ENCODE measurements around the gene LGALS1. TPM values are rescaled to one million over a fixed set of nuclear protein-coding genes. Genes with fewer than 3 reads are reported as not detected.
"Not testable (repeated sequence)": the region's sequence is repeated elsewhere in the genome, so short reads cannot be mapped to it uniquely, and the experiment has no call there.

LGALS1 gene
- total RNA-seq, 1 donor from 2014 or later, result 50.7 TPM

- no peak for TF ChIP-seq CTCF (IDR thresholded peaks at IDR 0.05; ENCODE audit: partially characterized antibody, unreplicated experiment)
- Mint-ChIP-seq H3K27me3 (ENCODE audit: unreplicated experiment) (peaks cover 9% of the 10 kb centered on the region), H3K4me1 (ENCODE audit: low read depth, unreplicated experiment) (peaks cover 8% of the 10 kb centered on the region), H3K4me3 (ENCODE audit: unreplicated experiment) (no peak overlapping the region), H3K27ac (ENCODE audit: unreplicated experiment) (no peak overlapping the region), H3K36me3 (ENCODE audit: unreplicated experiment) (no peaks in the 10 kb centered on the region), H3K9me3 (ENCODE audit: unreplicated experiment) (peaks cover 8% of the 10 kb centered on the region)
- no peak for DNase-seq
These were observed 20.2 kb upstream of the LGALS1 start for GRCh38 chr22:37655252-37655563.

GRCh38 chr22:37656583-37656982 lies 18.9 kb upstream of the LGALS1 start:
- DNase-seq; H3K27ac Mint-ChIP-seq (ENCODE audit: unreplicated experiment); H3K36me3 Mint-ChIP-seq (ENCODE audit: unreplicated experiment): not testable (repeated sequence)
- peaks cover 12% of the 10 kb centered on the region for H3K9me3 Mint-ChIP-seq (ENCODE audit: unreplicated experiment)
- H3K27me3 Mint-ChIP-seq (ENCODE audit: unreplicated experiment), result peaks cover 13% of the 10 kb centered on the region
- peak overlapping the region; percentile 38 for H3K4me3 Mint-ChIP-seq (ENCODE audit: unreplicated experiment)
- peaks cover 19% of the 10 kb centered on the region for H3K4me1 Mint-ChIP-seq (ENCODE audit: low read depth, unreplicated experiment)

GRCh38 chr22:37657590-37658132 lies 17.8 kb upstream of the LGALS1 start:
- H3K27ac Mint-ChIP-seq (ENCODE audit: unreplicated experiment), result peak overlapping the region; percentile 99
- H3K36me3 Mint-ChIP-seq (ENCODE audit: unreplicated experiment), result no peaks in the 10 kb centered on the region

GRCh38 chr22:37658133-37659065 lies 17.0 kb upstream of the LGALS1 start, which contains the start of gene PDXP:
Gene PDXP, plus strand, starts transcription at chr22:37658723. Its CDS starts 60 bp downstream, at chr22:37658783.
- peaks cover 27% of the 10 kb centered on the region for H3K4me1 Mint-ChIP-seq (ENCODE audit: low read depth, unreplicated experiment)
- peak; percentile 99 for DNase-seq
- no peak for TF ChIP-seq CTCF (IDR thresholded peaks at IDR 0.05; ENCODE audit: partially characterized antibody, unreplicated experiment)
- H3K27ac Mint-ChIP-seq (ENCODE audit: unreplicated experiment), result peak within 1 kb of the TSS; percentile 100
- H3K36me3 Mint-ChIP-seq (ENCODE audit: unreplicated experiment), result no peaks in the 10 kb centered on the region
- H3K27me3 Mint-ChIP-seq (ENCODE audit: unreplicated experiment), result peaks cover 14% of the 10 kb centered on the region
- peaks cover 12% of the 10 kb centered on the region for H3K9me3 Mint-ChIP-seq (ENCODE audit: unreplicated experiment)
- H3K4me3 Mint-ChIP-seq (ENCODE audit: unreplicated experiment), result peak within 1 kb of the TSS; percentile 94

More at GRCh38 chr22:37657590-37658132, 17.8 kb upstream of the LGALS1 start:
- Mint-ChIP-seq H3K27me3 (ENCODE audit: unreplicated experiment) (peaks cover 14% of the 10 kb centered on the region), H3K9me3 (ENCODE audit: unreplicated experiment) (peaks cover 12% of the 10 kb centered on the region), H3K4me3 (ENCODE audit: unreplicated experiment) (peak overlapping the region; percentile 94), H3K4me1 (ENCODE audit: low read depth, unreplicated experiment) (peaks cover 26% of the 10 kb centered on the region)
- no peak for TF ChIP-seq CTCF (IDR thresholded peaks at IDR 0.05; ENCODE audit: partially characterized antibody, unreplicated experiment)
- no peak for DNase-seq

- Mint-ChIP-seq H3K27me3 (ENCODE audit: unreplicated experiment) (peaks cover 14% of the 10 kb centered on the region), H3K9me3 (ENCODE audit: unreplicated experiment) (peaks cover 12% of the 10 kb centered on the region), H3K27ac (ENCODE audit: unreplicated experiment) (peak overlapping the region; percentile 100), H3K4me1 (ENCODE audit: low read depth, unreplicated experiment) (peaks cover 29% of the 10 kb centered on the region), H3K36me3 (ENCODE audit: unreplicated experiment) (no peaks in the 10 kb centered on the region), H3K4me3 (ENCODE audit: unreplicated experiment) (peak overlapping the region; percentile 92)
- no peak for DNase-seq
- TF ChIP-seq CTCF (IDR thresholded peaks at IDR 0.05; ENCODE audit: partially characterized antibody, unreplicated experiment), result no peak
These were observed 16.2 kb upstream of the LGALS1 start for GRCh38 chr22:37659066-37659896.
